Left renal cortex interstitium (tissue), 4 donors: Measurements from ENCODE around the gene TAGLN2. TPM values are rescaled to one million over a fixed set of nuclear protein-coding genes. Genes with fewer than 3 reads are reported as not detected.
A peak's percentile ranks its signal among the peaks of the same experiment; 100 is the strongest.

ENCODE experiments used
- DNase-seq, 4 donors: peaks; one replicate each; pipeline ENCODE4 v3.0.0-alpha.2; 2013; ENCODE audit warnings: low read depth in 4 of 4, low spot score in 2 of 4, missing footprints in 1 of 4
- polyA plus RNA-seq, 4 donors: library from polyadenylated mRNA; unstranded; fragments of 120-200 nt; gene quantifications; one replicate each; pipeline ENCODE4 v1.2.1, GENCODE V29; 2013; ENCODE audit not compliant: insufficient read length in 4 of 4

Gene TAGLN2
- polyA plus RNA-seq, 4 donors, result 124 to 149 (median 130) TPM

DNA sequence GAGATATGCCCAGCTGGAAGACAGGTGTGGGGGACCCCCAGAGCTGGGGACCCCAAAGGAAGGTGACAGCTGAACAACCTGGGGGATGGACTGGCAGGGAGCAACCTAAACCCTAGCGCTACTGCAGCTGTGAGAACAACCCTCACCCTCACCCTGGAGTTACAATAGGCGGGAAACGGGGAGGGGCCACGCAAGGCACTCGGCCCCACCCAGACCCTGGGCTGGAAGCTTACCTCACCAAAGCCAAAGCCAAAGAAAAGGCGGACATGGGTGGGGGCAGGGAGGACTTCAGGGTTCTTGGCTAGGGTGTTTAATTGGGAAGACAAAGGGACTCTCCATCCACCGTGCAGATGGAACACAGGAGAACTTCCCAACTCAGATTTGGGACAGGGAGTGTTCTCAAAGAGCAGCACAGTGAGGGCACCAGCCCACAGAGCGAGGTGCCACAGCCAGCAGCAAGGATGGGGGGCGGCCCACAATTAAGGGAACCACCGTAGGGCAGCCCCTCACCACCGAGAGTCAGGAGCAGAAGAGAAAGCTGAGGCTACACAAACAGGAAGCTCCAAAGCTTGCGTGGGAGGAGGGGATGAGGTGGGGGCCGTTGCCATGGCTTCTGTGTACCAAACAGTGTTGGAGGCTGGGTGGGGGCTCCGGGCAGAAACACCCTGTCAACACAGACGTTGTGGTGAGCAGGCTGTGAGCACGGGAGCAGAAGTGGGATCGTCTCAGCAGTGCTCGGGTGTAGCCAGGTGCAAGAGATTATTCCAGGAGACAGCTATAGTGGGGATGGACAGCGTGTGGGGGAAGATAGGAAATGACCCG lies 1.9 kb downstream of the TAGLN2 start:
- DNase-seq, result peak in 2 of 4 donors; percentile 65 to 76

DNA sequence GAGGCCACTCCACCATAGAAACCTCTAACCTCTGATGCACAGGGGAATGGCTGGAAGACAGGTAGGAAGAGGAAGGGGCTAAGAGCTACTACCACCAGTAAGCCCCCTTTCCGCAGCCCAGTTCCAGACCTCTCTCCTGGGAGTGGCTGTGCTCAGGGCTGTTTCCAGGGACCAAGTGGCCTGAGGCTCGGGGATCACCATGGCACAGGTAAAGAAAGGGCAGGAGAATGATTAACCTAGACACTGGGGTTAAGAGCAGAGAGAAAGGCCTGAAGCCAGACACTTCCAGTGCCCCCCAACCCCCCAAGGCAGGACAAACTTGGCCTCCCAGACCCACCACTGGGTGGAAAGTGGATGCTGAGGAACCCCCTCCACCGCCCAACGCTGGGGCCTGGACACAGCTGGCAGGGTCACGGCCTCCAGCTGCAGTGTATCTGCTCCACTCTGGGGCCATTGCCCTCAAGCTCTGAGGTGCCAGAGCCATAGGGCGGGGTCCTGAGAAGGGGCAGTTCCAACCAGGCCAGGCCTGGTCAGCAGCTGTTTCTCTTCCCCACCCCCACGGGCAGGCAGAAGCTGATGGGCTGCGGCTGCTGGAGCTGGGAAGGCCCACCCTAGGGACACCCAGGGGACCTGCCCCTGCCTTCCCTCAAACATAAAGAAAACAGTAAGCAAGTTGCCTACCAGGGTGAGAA lies 2.6 kb downstream of the TAGLN2 start:
- no peak for DNase-seq

- DNase-seq, result no peak
Measured at GRCh38 chr1:159921700-159922504, 3.4 kb downstream of the TAGLN2 start.

DNA sequence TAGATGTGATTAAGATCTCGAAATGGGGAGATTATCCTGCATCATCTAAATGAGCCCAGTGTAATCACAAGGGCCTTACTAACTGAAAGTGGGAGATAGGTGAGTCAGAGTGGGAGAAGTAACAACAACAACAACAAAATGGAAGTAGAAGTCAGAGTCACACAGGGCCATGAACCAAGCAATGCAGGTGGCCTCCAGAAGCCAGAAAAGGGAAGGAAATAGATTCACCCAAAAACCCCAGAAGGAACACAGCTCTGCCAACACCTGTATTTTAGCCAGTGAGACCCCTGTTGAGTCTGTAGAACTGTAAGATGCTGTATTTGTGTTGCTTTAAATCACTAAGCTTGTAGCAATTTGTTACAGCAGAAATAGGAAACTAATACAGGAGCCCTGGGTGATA lies 4.1 kb downstream of the TAGLN2 start:
- DNase-seq, result no peak

- DNase-seq, result no peak
Measured at GRCh38 chr1:159920651-159921050, 4.7 kb downstream of the TAGLN2 start.

DNA sequence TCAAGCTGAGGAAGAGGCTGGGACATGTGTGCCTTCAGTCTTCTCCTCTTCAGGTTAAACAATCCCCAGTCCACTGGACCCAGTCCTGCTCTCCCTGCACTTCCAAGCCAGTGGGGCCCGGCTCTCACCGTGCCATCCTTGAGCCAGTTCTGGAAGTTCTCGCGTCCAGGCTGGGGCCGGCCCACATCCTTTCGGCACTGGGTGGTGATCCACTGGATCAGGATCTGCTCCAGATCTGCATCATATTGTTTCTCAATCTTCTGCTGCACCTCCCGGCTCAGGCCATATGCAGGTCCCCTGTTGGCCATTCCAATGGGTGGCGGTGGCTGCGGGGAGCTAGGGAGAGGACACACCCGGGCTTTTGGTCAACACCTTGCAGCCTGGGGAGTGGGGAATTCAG lies 5.1 kb downstream of the TAGLN2 start:
- DNase-seq, result no peak

- no peak for DNase-seq
Measured at GRCh38 chr1:159919236-159919865, 6.0 kb downstream of the TAGLN2 start.

GRCh38 chr1:159918352-159919200 lies 6.7 kb downstream of the TAGLN2 start:
- no peak for DNase-seq

- no peak for DNase-seq
Measured at GRCh38 chr1:159917533-159918351, 7.6 kb downstream of the TAGLN2 start.

- DNase-seq, result no peak
Measured at GRCh38 chr1:159916242-159917051, 8.9 kb downstream of the TAGLN2 start.

- DNase-seq, result no peak
Measured at GRCh38 chr1:159915571-159916241, 9.6 kb downstream of the TAGLN2 start.

GRCh38 chr1:159914252-159915018 lies 10.9 kb downstream of the TAGLN2 start:
- DNase-seq, result no peak

DNA sequence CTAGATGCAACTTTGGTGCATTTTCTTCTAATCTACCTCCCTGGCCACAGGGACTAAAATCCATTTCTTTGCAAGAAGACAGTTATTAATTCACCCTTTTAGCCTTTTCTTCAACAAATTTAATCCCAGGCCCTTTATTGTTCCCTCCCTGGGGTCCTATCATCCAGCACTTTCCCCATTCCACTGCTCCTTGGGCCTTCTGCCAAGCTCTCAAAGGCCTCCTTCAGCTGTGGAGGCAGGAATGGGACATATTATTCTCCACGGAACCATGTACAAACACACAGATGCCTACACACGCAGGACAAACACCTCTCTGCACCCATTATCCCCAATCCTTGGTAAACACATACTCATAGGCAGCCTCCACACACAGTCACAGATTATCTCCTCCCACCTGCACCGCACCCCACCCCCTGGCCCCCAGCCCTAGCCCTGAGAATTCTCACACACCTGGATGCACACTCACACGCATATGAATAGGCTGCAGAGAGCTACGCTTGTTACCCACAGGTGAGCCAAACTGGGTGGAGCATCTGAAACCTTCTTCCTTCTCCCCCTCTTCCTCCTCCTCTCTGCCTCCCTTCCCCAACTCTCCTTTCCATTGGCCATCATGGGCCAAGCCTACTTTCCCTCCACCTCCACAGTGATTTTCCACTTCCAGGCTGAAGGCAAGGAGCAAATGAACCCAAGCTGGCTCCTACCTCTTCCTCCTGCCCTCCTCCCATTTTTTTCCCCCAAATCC lies 11.7 kb downstream of the TAGLN2 start:
- no peak for DNase-seq

DNA sequence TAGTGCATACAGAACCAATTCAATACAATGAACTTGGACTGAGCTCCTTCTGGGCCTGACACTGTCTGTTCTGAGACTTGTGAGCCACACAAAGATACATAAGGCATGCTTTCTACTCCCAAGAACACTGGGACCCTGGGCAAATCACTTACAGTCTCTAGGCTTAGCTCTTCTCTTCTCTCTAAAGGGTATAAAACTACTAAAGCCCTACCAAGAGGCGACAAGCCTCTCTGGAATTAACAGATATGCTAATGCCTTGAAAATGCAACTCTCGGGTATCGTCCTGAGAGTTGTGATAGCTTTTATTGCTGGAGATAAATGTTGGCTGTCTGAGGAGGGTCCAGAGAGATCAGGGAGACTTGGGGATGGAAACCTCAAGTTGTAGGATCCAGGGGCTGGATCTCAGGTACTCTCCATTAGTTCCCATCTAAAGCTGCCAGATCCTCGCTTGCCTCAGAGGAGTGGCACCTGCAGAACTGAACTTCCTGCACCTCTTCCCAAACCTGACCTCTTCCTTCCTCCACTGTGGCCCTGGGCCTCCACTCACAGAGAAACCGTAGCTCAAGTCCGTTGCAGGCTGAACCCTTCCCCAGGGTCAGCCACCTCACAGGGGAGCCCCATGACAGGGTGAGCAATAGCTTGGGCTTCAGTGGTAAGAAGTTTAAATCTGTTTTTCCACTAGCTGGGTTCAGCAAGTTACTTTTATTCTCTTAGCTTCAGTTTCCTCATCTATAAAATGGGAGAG lies 13.8 kb downstream of the TAGLN2 start:
- DNase-seq, result no peak
